HT-29 (cell line): ENCODE data around the gene CDH1. TPM values are rescaled to one million over a fixed set of nuclear protein-coding genes. Genes with fewer than 3 reads are reported as not detected.

Experiments
- DNase-seq: peaks from one replicate; pipeline ENCODE4 v3.0.0-alpha.2; 2015; ENCODE audit warnings: low spot score
- total RNA-seq: library from RNA; depleted of rRNA; stranded (reverse); fragments of >200 nt; shearing (Covaris generic); gene quantifications from 2 replicates; pipeline ENCODE4 v1.2.3, GENCODE V29; 2014

The CDH1 gene
- total RNA-seq, 1 experiment from 2014 or later, result 251 TPM

GRCh38 chr16:68760671-68761275, 23.7 kb downstream of the CDH1 start:
- no peak for DNase-seq

- DNase-seq, result no peak
Observed at GRCh38 chr16:68762996-68763756, 26.1 kb downstream of the CDH1 start.

GRCh38 chr16:68764862-68765261, 27.8 kb downstream of the CDH1 start:
- no peak for DNase-seq

- no peak for DNase-seq
Observed at GRCh38 chr16:68767581-68767980, 30.5 kb downstream of the CDH1 start.

GRCh38 chr16:68768175-68768574, 31.1 kb downstream of the CDH1 start:
- no peak for DNase-seq

GRCh38 chr16:68768771-68769170, 31.7 kb downstream of the CDH1 start:
- no peak for DNase-seq

GRCh38 chr16:68770671-68771070, 33.6 kb downstream of the CDH1 start:
- no peak for DNase-seq

GRCh38 chr16:68772030-68772681, 35.1 kb downstream of the CDH1 start:
- DNase-seq, result no peak

- DNase-seq, result no peak
Observed at GRCh38 chr16:68772871-68773270, 35.8 kb downstream of the CDH1 start.

- no peak for DNase-seq
Observed at GRCh38 chr16:68774982-68775634, 38.0 kb downstream of the CDH1 start.

- DNase-seq, result no peak
Observed at GRCh38 chr16:68776821-68777485, 39.9 kb downstream of the CDH1 start.

GRCh38 chr16:68778551-68779231, 41.6 kb downstream of the CDH1 start:
- DNase-seq, result peak; percentile 60

GRCh38 chr16:68779891-68780290, 42.8 kb downstream of the CDH1 start:
- DNase-seq, result peak; percentile 12

- DNase-seq, result no peak
Observed at GRCh38 chr16:68781784-68782183, 44.7 kb downstream of the CDH1 start.

GRCh38 chr16:68782198-68783174, 45.4 kb downstream of the CDH1 start:
- DNase-seq, result no peak

GRCh38 chr16:68784226-68784625, 47.1 kb downstream of the CDH1 start:
- DNase-seq, result no peak

- DNase-seq, result no peak
Observed at GRCh38 chr16:68784721-68785120, 47.6 kb downstream of the CDH1 start.

GRCh38 chr16:68785715-68786114, 48.6 kb downstream of the CDH1 start:
- DNase-seq, result no peak

- DNase-seq, result no peak
Observed at GRCh38 chr16:68786685-68787418, 49.8 kb downstream of the CDH1 start.
